ENCODE data around the gene C11orf24.
"Not testable (repeated sequence)": the region's sequence is repeated elsewhere in the genome, so short reads cannot be mapped to it uniquely, and the experiment has no call there.

Gene C11orf24

DNA sequence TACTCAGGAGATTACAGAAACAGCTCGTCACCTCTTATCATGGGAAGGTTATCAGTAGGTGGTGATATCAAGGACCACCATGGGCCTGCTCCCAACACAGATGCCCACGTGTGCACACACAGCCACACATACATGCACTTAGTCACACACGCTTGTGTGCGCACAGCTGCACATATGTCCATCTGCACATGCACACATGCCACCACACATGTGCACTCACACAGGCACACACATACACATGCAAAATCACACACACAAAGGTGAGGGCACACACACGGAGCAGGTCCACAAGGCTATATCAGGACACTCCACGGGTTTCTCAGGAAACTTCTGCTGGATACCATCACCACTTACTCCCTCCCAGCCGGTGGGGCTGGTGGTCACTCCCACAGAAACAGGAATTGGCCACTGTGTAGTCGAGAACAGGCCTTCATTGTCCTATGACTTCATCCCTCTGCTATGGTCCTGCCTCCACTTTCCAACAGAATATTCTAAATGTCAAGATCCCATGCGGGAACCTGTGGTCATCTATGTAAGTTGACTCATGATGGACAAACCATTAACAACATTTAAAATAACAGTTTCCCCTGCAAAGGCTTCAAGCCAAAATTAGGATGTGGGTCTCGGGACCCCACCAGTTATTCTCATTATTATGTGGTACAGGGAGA, 2.2 kb downstream of the C11orf24 start:
- no peak for DNase-seq

- no peak for DNase-seq
Measured at GRCh38 chr11:68267881-68268240, 3.9 kb downstream of the C11orf24 start.

DNA sequence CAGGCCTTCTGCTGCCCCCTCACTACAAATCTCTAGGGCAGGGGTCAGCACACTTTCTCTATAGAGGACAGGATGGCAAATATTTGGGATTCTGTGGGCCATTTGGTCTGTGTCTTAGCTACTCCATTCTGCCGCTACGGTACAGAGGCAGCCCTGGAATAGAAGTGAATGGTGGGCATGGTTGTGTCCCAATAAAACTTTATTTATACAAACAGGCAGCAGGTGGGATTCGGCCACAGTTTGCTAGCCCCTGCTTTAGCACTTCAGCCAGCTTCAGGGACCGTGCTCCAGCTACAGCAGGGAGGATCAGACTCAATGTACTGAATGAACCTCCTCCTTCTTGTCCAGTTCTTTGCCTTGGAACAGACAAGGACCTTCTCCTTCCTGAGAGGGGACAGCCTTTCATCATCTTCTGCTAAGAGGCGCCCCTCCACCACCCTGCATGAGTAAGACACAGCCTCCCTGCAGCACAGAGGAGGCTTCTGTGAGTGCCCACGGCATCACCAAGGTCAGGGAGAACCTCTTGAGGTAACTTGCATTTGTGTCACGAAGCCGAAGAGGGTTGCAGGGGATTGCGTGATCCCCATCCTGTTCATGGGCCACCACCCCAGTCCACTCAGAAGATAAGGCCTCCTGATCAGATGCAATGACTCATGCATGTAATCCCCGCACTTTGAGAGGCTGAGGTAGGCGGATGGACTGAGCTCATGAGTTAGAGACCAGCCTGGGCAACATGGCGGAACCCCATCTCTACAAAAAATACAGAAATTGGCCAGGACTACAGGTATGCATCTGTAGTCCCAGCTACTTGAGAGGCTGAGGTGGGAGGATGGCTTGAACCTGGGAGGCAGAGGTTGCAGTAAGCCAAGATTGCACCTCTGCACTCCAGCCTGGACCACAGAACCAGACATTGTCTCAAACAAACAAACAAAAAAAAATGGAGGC, 4.6 kb downstream of the C11orf24 start:
- DNase-seq, result no peak

DNA sequence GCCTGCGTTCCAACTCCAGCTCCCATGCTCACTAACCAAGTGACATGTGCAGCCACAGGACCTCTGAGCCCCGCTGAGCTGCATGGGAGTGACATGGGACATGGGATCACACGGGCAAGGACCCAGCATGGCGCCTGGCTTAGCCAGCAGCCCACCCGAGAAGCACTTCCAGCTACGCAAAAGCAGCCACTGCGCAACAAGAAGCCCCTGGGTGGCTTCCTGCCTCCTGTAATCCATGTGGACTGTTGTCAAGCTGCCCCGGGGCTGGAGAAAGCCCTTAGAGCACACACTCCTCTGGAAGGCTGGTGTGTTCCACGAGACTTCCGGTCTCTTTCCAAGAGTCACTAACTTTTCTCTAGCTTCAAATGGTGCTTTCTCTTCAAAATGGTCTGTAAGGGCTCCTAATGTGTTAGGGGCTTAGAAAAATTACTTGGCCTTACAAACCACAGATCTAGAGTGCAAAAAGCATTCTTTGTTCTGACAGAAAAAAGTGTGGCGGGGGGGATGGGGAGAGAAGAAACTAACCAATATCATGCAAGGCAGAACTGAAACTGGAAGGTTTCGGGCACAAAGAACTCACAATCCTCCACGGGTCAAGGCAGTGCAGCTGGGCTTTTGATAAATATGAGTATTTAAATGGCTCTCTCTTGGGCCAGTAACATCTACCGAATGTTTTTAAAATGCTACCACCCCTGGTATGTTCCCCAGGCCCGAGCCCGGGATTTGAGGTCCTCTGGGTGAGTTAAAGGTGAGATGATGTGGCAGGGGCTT, 5.5 kb downstream of the C11orf24 start:
- no peak for DNase-seq

GRCh38 chr11:68264741-68265540, 6.8 kb downstream of the C11orf24 start:
- DNase-seq, result no peak

DNA sequence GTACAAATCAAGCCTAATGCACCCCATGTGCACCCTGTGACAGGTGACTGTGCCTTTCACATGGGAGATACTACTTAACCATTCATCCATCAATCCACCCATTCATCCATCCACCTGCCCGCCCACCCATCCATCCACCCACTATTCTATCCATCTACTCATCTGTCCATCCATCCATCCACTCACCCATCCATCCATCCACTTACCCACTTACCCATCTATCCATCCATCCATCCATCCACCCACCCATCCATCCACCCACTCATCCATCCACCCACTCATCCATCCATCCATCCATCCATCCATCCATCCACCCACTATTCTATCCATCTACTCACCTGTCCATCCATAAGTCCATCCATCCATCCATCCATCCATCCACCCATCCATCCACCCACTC, 7.5 kb downstream of the C11orf24 start:
- DNase-seq, result no peak

DNA sequence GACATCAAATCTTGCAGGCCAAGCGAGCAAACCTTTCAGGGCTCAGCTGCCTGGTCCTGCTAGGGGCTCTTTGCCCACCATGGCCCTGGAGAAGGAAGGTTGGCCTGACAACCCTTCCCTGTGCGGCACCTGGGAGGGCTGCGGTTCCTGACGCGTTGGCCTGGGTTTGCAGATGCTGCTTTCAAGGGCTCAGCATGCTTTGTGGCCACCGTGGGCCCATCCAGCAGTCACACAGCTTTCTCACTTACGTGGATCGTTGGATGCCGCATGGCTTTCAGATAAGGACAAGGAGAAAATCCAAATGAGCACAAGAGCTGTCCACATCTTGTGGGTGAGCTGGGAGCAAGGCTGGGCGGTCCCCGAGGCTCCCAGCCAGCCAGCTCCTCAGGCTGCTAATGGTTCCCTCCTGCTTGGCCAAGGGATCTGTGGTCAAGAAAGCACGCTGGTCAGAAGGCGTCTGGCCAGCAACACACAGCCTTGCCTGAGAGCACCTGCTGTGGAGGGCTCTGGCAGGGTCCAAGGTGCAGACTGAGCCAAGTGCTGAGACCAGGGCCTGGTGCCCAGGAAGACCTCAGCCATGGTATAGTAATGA, 8.2 kb downstream of the C11orf24 start:
- no peak for DNase-seq

GRCh38 chr11:68262544-68262827, 9.3 kb downstream of the C11orf24 start:
- no peak for DNase-seq

GRCh38 chr11:68261749-68262543, 9.8 kb downstream of the C11orf24 start:
- no peak for DNase-seq

DNA sequence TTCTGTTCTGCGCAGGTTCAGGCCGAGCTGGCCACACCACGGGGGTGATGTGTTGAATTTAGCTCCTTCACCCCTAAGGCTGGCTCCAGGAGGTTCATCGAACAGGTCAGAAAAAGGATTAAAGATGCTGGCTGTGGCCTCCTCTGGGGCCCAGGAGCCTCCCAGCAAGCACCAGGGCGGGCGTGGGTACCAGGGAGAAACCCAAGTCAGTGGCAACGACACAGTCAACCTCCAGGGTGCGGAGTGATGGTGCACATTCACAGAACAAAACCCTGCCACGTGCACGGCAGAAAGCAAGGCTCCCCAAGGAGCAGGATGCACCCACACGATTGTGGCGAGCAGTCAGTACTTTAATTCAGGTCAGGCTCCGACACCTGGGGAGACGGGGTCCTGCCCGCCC, 10.8 kb downstream of the C11orf24 start:
- DNase-seq, result no peak

GRCh38 chr11:68260484-68260883, 11.3 kb downstream of the C11orf24 start:
- DNase-seq, result no peak

GRCh38 chr11:68259122-68259959, 12.4 kb downstream of the C11orf24 start:
- DNase-seq, result no peak

DNA sequence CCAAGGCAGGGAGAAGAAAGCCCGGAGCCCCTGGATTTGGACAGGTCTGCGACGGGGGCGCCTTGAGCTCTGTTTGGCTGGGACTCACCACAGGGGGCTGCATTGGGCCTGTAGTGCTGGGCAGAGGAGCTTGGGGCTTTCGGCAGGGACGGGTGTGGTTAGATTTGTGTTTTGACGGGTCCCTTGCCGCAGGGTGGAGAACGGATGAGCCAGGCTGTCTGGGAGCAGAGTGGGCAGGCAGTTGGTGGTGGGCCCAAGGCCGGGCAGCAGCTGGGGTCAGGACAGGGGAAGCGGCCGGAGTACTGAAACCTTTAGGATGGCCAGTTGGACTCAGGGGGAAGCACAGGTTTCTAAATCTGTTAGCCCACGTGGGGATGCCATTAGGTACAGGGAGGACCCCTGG, 13.4 kb downstream of the C11orf24 start:
- no peak for DNase-seq

DNA sequence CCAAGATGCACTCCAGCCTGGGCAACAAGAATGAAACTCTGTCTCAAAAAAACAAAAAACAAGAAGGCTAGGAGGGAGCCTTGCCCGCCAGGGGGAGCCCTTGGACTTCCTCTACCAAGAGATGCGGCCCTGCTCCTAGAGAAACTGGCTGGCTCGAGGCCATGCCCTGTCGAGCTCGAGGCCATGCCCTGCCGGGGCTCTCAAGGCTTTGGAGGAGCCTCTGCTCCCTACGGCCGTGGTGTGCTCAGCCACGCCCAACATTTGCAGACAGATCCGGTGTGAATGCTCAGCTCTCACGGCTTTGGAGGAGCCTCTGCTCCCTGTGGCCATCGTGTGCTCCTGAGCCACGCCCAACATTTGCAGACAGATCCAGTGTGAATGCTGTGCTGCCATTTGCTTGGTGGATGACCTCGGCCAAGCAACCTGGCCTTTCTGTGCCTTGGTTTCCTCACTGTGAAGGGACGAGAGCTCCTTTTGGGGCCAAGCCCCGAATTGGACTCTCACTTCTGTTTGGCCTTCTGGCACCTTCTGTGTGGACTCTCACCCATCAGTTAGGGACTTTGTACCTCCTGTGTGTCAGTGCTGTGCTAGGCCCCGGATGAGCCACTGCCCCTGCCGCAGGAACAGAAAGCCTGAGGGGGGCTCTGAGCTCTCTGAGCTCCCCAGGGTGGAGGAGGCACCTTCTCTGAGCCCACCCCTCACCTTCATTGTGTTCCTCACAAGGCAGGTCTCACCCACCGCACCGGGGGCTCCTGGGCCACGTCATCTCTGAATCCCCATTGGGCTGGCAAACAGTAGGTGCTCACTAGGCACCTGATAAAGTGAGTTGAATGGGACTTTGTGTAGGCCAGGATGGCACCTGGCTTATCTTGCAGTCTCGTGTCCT, 14.1 kb downstream of the C11orf24 start:
- peak; percentile 76 to 93 (median 84) for DNase-seq

DNA sequence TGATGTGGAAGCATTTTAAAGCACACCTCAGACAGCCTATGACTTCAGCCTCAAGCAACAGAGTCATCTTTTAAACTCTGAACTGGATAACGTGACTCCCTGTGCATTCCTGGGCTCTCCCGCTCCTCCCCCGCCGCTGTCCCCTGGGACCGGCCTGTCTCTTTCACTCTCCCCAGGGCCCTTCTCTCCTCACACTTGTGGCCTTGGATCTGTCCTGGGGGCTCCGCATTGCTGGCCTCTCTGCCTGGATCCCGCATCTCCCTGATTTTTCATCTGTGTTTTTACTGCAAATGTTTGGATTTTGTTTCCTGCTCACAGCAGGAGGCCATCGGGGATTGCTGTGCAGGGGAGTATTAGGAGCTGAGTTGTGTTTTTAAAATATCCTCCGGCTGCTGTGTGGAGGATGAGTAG, 15.4 kb downstream of the C11orf24 start:
- no peak for DNase-seq

GRCh38 chr11:68255526-68255925, 16.2 kb downstream of the C11orf24 start:
- DNase-seq, result no peak

GRCh38 chr11:68254421-68254820, 17.4 kb downstream of the C11orf24 start:
- DNase-seq, result no peak

- DNase-seq, result no peak
Measured at GRCh38 chr11:68251765-68252164, 20.0 kb downstream of the C11orf24 start.

DNA sequence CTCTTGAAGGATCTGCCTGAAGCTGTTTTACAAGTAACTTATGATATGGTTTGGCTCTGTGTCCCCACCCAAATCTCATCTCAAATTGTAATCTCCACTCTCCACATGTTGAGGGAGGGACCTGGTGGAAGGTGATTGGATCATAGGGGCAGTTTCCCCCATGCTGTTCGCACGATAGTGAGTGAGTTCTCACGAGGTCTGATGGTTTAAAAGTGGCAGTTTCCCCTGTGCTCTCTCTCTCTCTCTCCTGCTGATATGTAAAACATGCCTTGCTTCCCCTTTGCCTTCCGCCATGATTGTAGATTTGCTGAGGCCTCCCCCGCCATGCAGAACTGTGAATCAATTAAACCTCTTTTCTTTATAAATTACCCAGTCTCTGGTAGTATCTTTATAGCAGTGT, 26.9 kb downstream of the C11orf24 start:
- DNase-seq, result not testable (repeated sequence)
